Skeletal muscle satellite cell (primary cell): ENCODE results near the gene TARS1.

Source experiments
- H3K27me3 ChIP-seq: 2 replicates; pipeline ENCODE4 v1.7.0; 2013; ENCODE audit warnings: low read length; ENCODE audit not compliant: control insufficient read depth, insufficient read depth
- H3K36me3 ChIP-seq: 2 replicates; pipeline ENCODE4 v1.7.0; 2013; ENCODE audit warnings: mild to moderate bottlenecking, control low read depth, low read length; ENCODE audit not compliant: insufficient read depth
- H3K4me1 ChIP-seq: 2 replicates; pipeline ENCODE4 v1.7.0; 2013; ENCODE audit warnings: low read length; ENCODE audit not compliant: control insufficient read depth, insufficient read depth
- H3K4me2 ChIP-seq: 2 replicates; pipeline ENCODE4 v1.7.0; 2013; ENCODE audit warnings: mild to moderate bottlenecking, low read length
- H3K4me3 ChIP-seq: 2 replicates; pipeline ENCODE4 v1.7.0; 2013; ENCODE audit warnings: low read length
- H3K9ac ChIP-seq: 2 replicates; pipeline ENCODE4 v1.7.0; 2013; ENCODE audit warnings: mild to moderate bottlenecking, low read depth, low read length, moderate library complexity
- H3K9me3 ChIP-seq: replicated peaks from 2 replicates; pipeline ENCODE4 v1.7.0; 2013; ENCODE audit warnings: mild to moderate bottlenecking, control low read depth, low read length

Gene TARS1

GRCh38 chr5:33441241-33442177 lies 744 bp downstream of the TARS1 start:
- Histone ChIP-seq H3K4me3 (peak overlapping the region; percentile 83), H3K36me3 (peaks cover 17% of the 10 kb centered on the region), H3K9me3 (no peaks in the 10 kb centered on the region), H3K9ac (peak overlapping the region; percentile 87), H3K4me1 (peaks cover 26% of the 10 kb centered on the region), H3K4me2 (peak overlapping the region; percentile 88), H3K27me3 (no peaks in the 10 kb centered on the region)

DNA sequence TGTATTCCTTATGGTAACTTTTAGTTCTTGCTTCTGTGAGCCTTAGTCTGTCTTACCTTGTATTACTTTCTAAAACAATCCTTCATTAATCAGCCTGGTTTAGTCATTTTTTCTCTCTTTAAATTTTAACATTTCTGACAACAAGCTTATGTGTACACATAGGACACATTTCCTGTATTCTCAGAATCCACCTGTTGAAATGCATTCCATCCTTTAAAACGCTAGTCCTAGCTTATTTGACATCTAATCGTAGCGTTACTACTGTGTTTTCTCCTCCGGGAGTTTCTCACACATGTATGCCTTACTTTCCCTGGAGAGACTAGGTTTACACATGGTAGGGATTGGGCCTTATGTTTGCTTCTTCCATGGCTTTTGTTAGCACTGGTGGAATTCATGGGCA lies 3.8 kb downstream of the TARS1 start:
- Histone ChIP-seq H3K4me1 (peaks cover 21% of the 10 kb centered on the region), H3K27me3 (no peaks in the 10 kb centered on the region), H3K9ac (no peak overlapping the region), H3K4me2 (peak overlapping the region; percentile 50), H3K9me3 (no peaks in the 10 kb centered on the region), H3K36me3 (peaks cover 35% of the 10 kb centered on the region), H3K4me3 (no peak overlapping the region)

GRCh38 chr5:33445798-33446197 lies 5.0 kb downstream of the TARS1 start:
- Histone ChIP-seq H3K4me2 (no peak overlapping the region), H3K4me1 (peaks cover 19% of the 10 kb centered on the region), H3K36me3 (peaks cover 47% of the 10 kb centered on the region), H3K9me3 (no peaks in the 10 kb centered on the region), H3K9ac (no peak overlapping the region), H3K4me3 (no peak overlapping the region), H3K27me3 (no peaks in the 10 kb centered on the region)

DNA sequence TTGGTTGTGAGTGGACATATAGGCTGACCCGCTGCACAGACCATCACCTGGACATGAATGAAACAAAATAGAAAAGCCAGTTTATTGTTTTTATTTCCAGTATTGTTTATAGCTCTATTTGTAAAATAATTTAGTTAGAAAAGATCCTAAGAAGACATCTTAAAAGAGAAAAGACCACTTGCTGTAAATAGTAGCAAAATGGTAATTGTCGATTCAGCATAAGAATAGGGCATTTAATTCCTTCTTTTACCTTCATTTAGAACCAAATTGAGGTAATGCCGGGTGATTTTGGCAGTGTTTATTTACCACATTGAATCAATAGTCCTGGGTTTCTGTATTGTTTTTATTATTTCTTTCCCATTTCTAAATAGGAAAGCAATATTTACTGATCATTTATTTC lies 7.4 kb downstream of the TARS1 start:
- no peak overlapping the region for H3K4me3 ChIP-seq
- H3K4me2 ChIP-seq: no peak overlapping the region
- H3K9ac ChIP-seq: no peak overlapping the region
- peaks cover 49% of the 10 kb centered on the region for H3K36me3 ChIP-seq
- H3K4me1 ChIP-seq: peaks cover 10% of the 10 kb centered on the region
- no peaks in the 10 kb centered on the region for H3K9me3 ChIP-seq
- no peaks in the 10 kb centered on the region for H3K27me3 ChIP-seq

GRCh38 chr5:33457126-33457525 lies 16.4 kb downstream of the TARS1 start:
- no peaks in the 10 kb centered on the region for H3K4me1 ChIP-seq
- H3K27me3 ChIP-seq: no peaks in the 10 kb centered on the region
- H3K4me2 ChIP-seq: no peak overlapping the region
- H3K4me3 ChIP-seq: no peak overlapping the region
- H3K36me3 ChIP-seq: peaks cover 92% of the 10 kb centered on the region
- H3K9ac ChIP-seq: no peak overlapping the region
- no peaks in the 10 kb centered on the region for H3K9me3 ChIP-seq

- Histone ChIP-seq H3K4me1 (no peaks in the 10 kb centered on the region), H3K4me2 (no peak overlapping the region), H3K9ac (no peak overlapping the region), H3K36me3 (peaks cover 96% of the 10 kb centered on the region), H3K4me3 (no peak overlapping the region), H3K9me3 (no peaks in the 10 kb centered on the region), H3K27me3 (no peaks in the 10 kb centered on the region)
Observed at GRCh38 chr5:33457817-33458216, 17.1 kb downstream of the TARS1 start.

- H3K4me3 ChIP-seq: no peak overlapping the region
Observed at GRCh38 chr5:33460210-33460609, 19.4 kb downstream of the TARS1 start.

DNA sequence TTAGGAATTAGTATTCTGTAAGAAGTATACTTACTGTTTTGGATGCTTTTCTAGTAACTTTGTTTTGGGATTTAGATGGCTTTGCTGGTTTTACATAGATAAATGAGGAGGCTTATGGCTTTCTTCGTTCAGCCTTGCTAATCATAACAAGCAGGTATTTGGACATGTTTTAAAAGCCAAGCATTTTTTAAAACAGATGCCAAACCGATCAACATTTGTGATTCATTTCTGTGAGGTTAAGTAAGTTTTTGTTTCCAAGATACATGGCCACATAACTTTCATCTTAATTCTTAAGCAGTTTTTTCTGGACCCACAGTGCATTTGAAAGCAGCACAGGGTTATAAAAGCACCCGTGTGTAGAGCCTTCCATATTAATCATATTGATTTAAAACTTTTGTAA lies 21.7 kb downstream of the TARS1 start:
- Histone ChIP-seq H3K9me3 (no peaks in the 10 kb centered on the region), H3K27me3 (no peaks in the 10 kb centered on the region), H3K4me3 (no peak overlapping the region), H3K4me1 (no peaks in the 10 kb centered on the region), H3K4me2 (no peak overlapping the region), H3K36me3 (peaks cover 91% of the 10 kb centered on the region), H3K9ac (no peak overlapping the region)

More at GRCh38 chr5:33460210-33460609, 19.4 kb downstream of the TARS1 start:
- no peaks in the 10 kb centered on the region for H3K9me3 ChIP-seq
- H3K9ac ChIP-seq: no peak overlapping the region
- H3K4me1 ChIP-seq: no peaks in the 10 kb centered on the region
- H3K27me3 ChIP-seq: no peaks in the 10 kb centered on the region
- peaks cover 97% of the 10 kb centered on the region for H3K36me3 ChIP-seq
- no peak overlapping the region for H3K4me2 ChIP-seq

DNA sequence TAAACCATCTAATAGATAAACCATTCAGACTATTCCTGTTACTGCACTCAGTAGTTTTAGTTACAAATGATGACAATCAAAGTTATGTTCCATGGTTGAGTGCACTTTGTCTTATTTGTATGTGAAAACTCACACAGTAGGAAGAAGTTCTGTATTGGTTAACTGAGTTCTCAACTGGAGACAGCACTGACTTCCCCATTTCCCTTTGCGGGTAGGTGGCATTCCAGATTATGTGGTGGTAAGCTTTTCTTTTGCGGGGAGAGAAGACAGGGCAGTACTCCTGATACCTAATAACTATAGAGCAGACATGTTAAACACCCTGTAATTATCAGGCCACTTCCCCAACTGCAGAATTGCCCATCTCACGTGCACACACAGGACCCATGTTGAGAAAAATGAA lies 24.4 kb downstream of the TARS1 start:
- H3K27me3 ChIP-seq: no peaks in the 10 kb centered on the region
- H3K9ac ChIP-seq: no peak overlapping the region
- no peaks in the 10 kb centered on the region for H3K4me1 ChIP-seq
- no peak overlapping the region for H3K4me3 ChIP-seq
- H3K4me2 ChIP-seq: no peak overlapping the region
- no peaks in the 10 kb centered on the region for H3K9me3 ChIP-seq
- peaks cover 90% of the 10 kb centered on the region for H3K36me3 ChIP-seq

DNA sequence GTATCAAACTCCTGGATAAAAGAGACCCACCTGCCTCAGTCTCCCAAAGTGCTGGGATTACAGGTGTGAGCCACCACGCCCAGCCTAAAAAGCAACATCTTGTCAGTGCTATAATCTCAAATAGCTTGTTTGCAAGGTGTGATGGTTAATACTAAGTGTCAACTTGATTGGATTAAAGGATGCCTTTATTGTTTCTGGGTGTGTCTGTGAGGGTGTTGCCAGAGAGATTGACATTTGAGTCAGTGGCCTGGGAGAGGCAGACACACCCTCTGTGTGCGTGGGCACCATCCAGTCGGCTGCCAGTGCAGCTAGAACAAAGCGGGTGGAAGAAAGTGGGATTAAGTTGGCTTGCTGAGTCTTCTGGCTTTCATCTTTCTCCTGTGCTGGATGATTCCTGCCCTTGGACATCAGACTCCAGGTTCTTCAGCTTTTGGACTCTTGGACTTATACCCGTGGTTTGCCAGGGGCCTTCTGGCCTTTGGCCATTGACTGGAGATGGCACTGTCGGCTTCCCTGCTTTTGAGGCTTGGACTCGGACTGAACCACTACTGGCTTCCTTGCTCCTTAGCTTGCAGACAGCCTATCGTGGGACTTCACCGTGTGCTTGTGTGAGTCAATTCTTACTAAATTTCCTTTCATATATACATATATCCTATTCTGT lies 28.1 kb downstream of the TARS1 start:
- no peaks in the 10 kb centered on the region for H3K27me3 ChIP-seq
- H3K4me2 ChIP-seq: no peak overlapping the region
- H3K9me3 ChIP-seq: no peaks in the 10 kb centered on the region
- H3K4me3 ChIP-seq: no peak overlapping the region
- no peaks in the 10 kb centered on the region for H3K4me1 ChIP-seq
- H3K9ac ChIP-seq: no peak overlapping the region
- peaks cover 79% of the 10 kb centered on the region for H3K36me3 ChIP-seq

DNA sequence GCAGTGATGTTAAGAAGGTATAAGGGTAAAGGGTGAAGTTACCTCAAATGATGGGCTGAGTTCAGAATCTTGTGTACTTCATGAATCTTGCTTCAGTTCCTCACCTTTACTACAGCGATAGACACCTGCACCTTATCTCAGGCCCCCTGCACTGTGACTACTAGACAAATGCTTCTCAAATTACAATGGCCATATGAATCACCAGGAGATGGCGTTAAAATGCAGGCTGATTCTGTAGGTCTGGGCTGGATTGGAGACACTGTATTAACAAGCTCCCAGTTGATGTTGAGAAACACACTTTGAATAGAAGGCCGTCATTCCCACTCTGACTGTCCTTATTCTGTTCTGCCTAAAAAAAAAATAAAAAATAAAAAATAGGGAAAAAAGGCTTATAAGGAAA lies 29.8 kb downstream of the TARS1 start:
- H3K4me2 ChIP-seq: no peak overlapping the region
- no peaks in the 10 kb centered on the region for H3K9me3 ChIP-seq
- H3K4me3 ChIP-seq: no peak overlapping the region
- no peaks in the 10 kb centered on the region for H3K4me1 ChIP-seq
- peaks cover 73% of the 10 kb centered on the region for H3K36me3 ChIP-seq
- no peak overlapping the region for H3K9ac ChIP-seq
- no peaks in the 10 kb centered on the region for H3K27me3 ChIP-seq
